GM12891 (cell line): ENCODE data around the gene FHIP2A.

Source experiments
- POLR2A ChIP-seq: IDR thresholded peaks from 2 replicates; pipeline ENCODE4 v1.6.1; 2011; ENCODE audit warnings: low read depth, low read length, control low read depth
- POLR2AphosphoS5 ChIP-seq: IDR thresholded peaks from 2 replicates; pipeline ENCODE4 v1.6.1; 2011; ENCODE audit warnings: low read depth, low read length, control low read depth
- SPI1 ChIP-seq: IDR thresholded peaks from 2 replicates; pipeline ENCODE4 v1.6.1; 2011; ENCODE audit warnings: low read depth, low read length, control low read depth
- TAF1 ChIP-seq: IDR thresholded peaks from 2 replicates; pipeline ENCODE4 v1.6.1; 2011; ENCODE audit warnings: low read depth, low read length, control low read depth

GRCh38 chr10:114869520-114869892 lies 47.9 kb downstream of the FHIP2A start:
- no peak for TF ChIP-seq POLR2A
- no peak for TF ChIP-seq TAF1
- no peak for TF ChIP-seq POLR2AphosphoS5
- TF ChIP-seq SPI1, result no peak
